ENCODE measurements around the gene LIN37.
"Not testable (repeated sequence)": the region's sequence is repeated elsewhere in the genome, so short reads cannot be mapped to it uniquely, and the experiment has no call there.

The LIN37 gene

GRCh38 chr19:35720163-35720524 lies 28.2 kb upstream of the LIN37 start:
- no peak for DNase-seq

- no peak for DNase-seq
These were observed 27.7 kb upstream of the LIN37 start for GRCh38 chr19:35720648-35721047.

GRCh38 chr19:35721374-35721773 lies 27.0 kb upstream of the LIN37 start:
- no peak for DNase-seq

- DNase-seq = no peak
These were observed 25.9 kb upstream of the LIN37 start for GRCh38 chr19:35722461-35722860.

- DNase-seq = no peak
These were observed 25.5 kb upstream of the LIN37 start for GRCh38 chr19:35722897-35723296.

GRCh38 chr19:35723671-35724070 lies 24.7 kb upstream of the LIN37 start:
- DNase-seq = no peak

- DNase-seq = not testable (repeated sequence)
These were observed 24.2 kb upstream of the LIN37 start for GRCh38 chr19:35724132-35724531.

- DNase-seq = no peak
These were observed 23.8 kb upstream of the LIN37 start for GRCh38 chr19:35724560-35724959.

GRCh38 chr19:35725216-35725861 lies 23.0 kb upstream of the LIN37 start:
- no peak for DNase-seq

GRCh38 chr19:35727053-35727955 lies 21.1 kb upstream of the LIN37 start:
- no peak for DNase-seq

GRCh38 chr19:35727956-35728706 lies 20.2 kb upstream of the LIN37 start:
- DNase-seq = no peak

GRCh38 chr19:35729021-35729420 lies 19.4 kb upstream of the LIN37 start:
- no peak for DNase-seq

GRCh38 chr19:35729763-35730162 lies 18.6 kb upstream of the LIN37 start:
- no peak for DNase-seq

GRCh38 chr19:35730326-35730725 lies 18.1 kb upstream of the LIN37 start:
- no peak for DNase-seq

- no peak for DNase-seq
These were observed 17.0 kb upstream of the LIN37 start for GRCh38 chr19:35731353-35731752.

- no peak for DNase-seq
These were observed 16.5 kb upstream of the LIN37 start for GRCh38 chr19:35731779-35732405.

- DNase-seq = no peak
These were observed 15.7 kb upstream of the LIN37 start for GRCh38 chr19:35732540-35733179.

GRCh38 chr19:35733180-35734125 lies 14.9 kb upstream of the LIN37 start:
- DNase-seq = no peak

- no peak for DNase-seq
These were observed 14.1 kb upstream of the LIN37 start for GRCh38 chr19:35734273-35734672.

GRCh38 chr19:35734889-35735288 lies 13.5 kb upstream of the LIN37 start:
- no peak for DNase-seq

All from activated CD4-positive, alpha-beta T cell treated with anti-CD3 and anti-CD28 coated beads, Interleukin-10, Interleukin-2, amounts not matched to agents 100 ng/mL and 50 ng/mL, durations not matched to agents 16 hours and 8 hours (primary cell).